A673 (cell line): ENCODE results near the gene ADAMTS15. TPM values are rescaled to one million over a fixed set of nuclear protein-coding genes. Genes with fewer than 3 reads are reported as not detected.

Experiments used
- BruUV-seq: library from RNA; stranded (reverse); fragments of 400-500 nt; replicated peaks from 2 replicates; lab custom pipeline; 2021; lab: Mats Ljungman, UMichigan
- CTCF ChIA-PET: fragments of 300-600 bp; sonication (Branson Sonifier 250); formaldehyde crosslinking; loops from one replicate; lab custom pipeline; 2022; ENCODE audit warnings: antibody characterized with exemption; lab: Charles Lee
- POLR2A ChIA-PET: fragments of 300-600 bp; sonication (Branson Sonifier 250); formaldehyde crosslinking; loops from one replicate; lab custom pipeline; 2022; ENCODE audit warnings: antibody characterized with exemption; ENCODE audit not compliant: low non-redundant PET; lab: Charles Lee
- DNase-seq: peaks from one replicate; pipeline ENCODE4 v3.0.0-alpha.2; 2015; ENCODE audit warnings: low spot score
- H3K27ac ChIP-seq: fragments of 200-600 bp; sonication (generic); 2 replicates; pipeline ENCODE4 v1.5.1; 2016; ENCODE audit warnings: mixed run types, low read depth, mild to moderate bottlenecking, mixed read lengths, antibody characterized with exemption, low read length; ENCODE audit not compliant: poor library complexity, severe bottlenecking
- H3K27me3 ChIP-seq: fragments of 200-600 bp; sonication (generic); replicated peaks from 2 replicates; pipeline ENCODE4 v1.6.1; 2017; ENCODE audit warnings: mixed run types, low read depth, mild to moderate bottlenecking, mixed read lengths, antibody characterized with exemption, low read length; ENCODE audit not compliant: insufficient read depth, poor library complexity
- H3K36me3 ChIP-seq: fragments of 200-600 bp; sonication (generic); 2 replicates; pipeline ENCODE4 v1.6.1; 2016; ENCODE audit warnings: mixed run types, mild to moderate bottlenecking, mixed read lengths, antibody characterized with exemption, low read length; ENCODE audit not compliant: insufficient read depth, poor library complexity, severe bottlenecking
- H3K4me1 ChIP-seq: fragments of 200-600 bp; sonication (generic); 2 replicates; pipeline ENCODE4 v1.6.1; 2017; ENCODE audit warnings: mixed run types, mild to moderate bottlenecking, mixed read lengths, antibody characterized with exemption, low read length; ENCODE audit not compliant: insufficient read depth, poor library complexity, severe bottlenecking
- H3K4me3 ChIP-seq: fragments of 200-600 bp; sonication (generic); 2 replicates; pipeline ENCODE4 v1.5.1; 2016; ENCODE audit warnings: low read depth, mixed run types, mild to moderate bottlenecking, mixed read lengths, low read length; ENCODE audit not compliant: poor library complexity, severe bottlenecking
- H3K9me3 ChIP-seq: fragments of 200-600 bp; sonication (generic); 2 replicates; pipeline ENCODE4 v1.6.1; 2016; ENCODE audit warnings: mixed run types, low read depth, mild to moderate bottlenecking, mixed read lengths, antibody characterized with exemption, low read length; ENCODE audit not compliant: poor library complexity, severe bottlenecking
- CTCF ChIP-seq: fragments of 300-800, 200-600 bp; sonication (generic); conservative IDR thresholded peaks from 2 replicates; pipeline ENCODE4 v1.5.1; 2017; ENCODE audit warnings: low read depth, mild to moderate bottlenecking, antibody characterized with exemption, low read length, moderate library complexity, mixed read lengths
- EZH2 ChIP-seq: fragments of 200-600 bp; sonication (generic); IDR thresholded peaks from 2 replicates; pipeline ENCODE4 v1.6.1; 2017; ENCODE audit warnings: borderline replicate concordance, low read depth, mild to moderate bottlenecking, mixed read lengths, antibody characterized with exemption, low read length; ENCODE audit not compliant: poor library complexity, severe bottlenecking
- intact Hi-C: fragments of 100-400 bp; cut with micrococcal nuclease; formaldehyde crosslinking; loops from one replicate; pipeline ENCODE4 v1.10.0; 2022; ENCODE audit not compliant: unreplicated experiment
- total RNA-seq: library from RNA; stranded (reverse); gene quantifications from 2 replicates; pipeline ENCODE4 v1.2.3, GENCODE V29; 2021

ADAMTS15 gene
- total RNA-seq, 1 experiment from 2014 or later, result 0.99 TPM

- intact Hi-C loops, result no loop called here
- DNase-seq, result no peak
- CTCF ChIA-PET, result no interaction called here
These were observed 76.9 kb downstream of the ADAMTS15 start for GRCh38 chr11:130525307-130525706.

More at GRCh38 chr11:130525307-130525706, 76.9 kb downstream of the ADAMTS15 start:
- no peak overlapping the region for H3K4me3 ChIP-seq
- H3K27ac ChIP-seq, result no peak overlapping the region
- H3K27me3 ChIP-seq, result no peaks in the 10 kb centered on the region
- no TSS peak for BruUV-seq
- H3K4me1 ChIP-seq, result no peaks in the 10 kb centered on the region
- H3K9me3 ChIP-seq, result no peaks in the 10 kb centered on the region
- TF ChIP-seq EZH2, result no peak
- TF ChIP-seq CTCF, result no peak
- H3K36me3 ChIP-seq, result no peaks in the 10 kb centered on the region
- POLR2A ChIA-PET, result no interaction called here

Other genes starting within 250 kb of the ADAMTS15 start
- 36.6 and 37.0 TPM in 2 replicates for gene ZBTB44, start 133.7 kb upstream of the ADAMTS15 start, total RNA-seq
- gene ADAMTS8, start 20.0 kb upstream of the ADAMTS15 start, total RNA-seq, result 0.09 TPM in 1 of 2 replicates, not detected in the other